H1 (cell line): ENCODE measurements around the gene TRPC4. TPM values are rescaled to one million over a fixed set of nuclear protein-coding genes. Genes with fewer than 3 reads are reported as not detected.

ENCODE experiments used
- CTCF ChIA-PET: fragments of 300-600 bp; sonication (Branson Sonifier 250); formaldehyde crosslinking; loops from one replicate; lab custom pipeline; 2021; ENCODE audit not compliant: partially characterized antibody; lab: Charles Lee
- POLR2A ChIA-PET: fragments of 300-600 bp; sonication (Branson Sonifier 250); formaldehyde crosslinking; loops from one replicate; lab custom pipeline; 2021; ENCODE audit warnings: inconsistent platforms; ENCODE audit not compliant: partially characterized antibody; lab: Charles Lee
- DNase-seq, 2 experiments: peaks; one replicate each; pipeline versions ENCODE4 v3.0.0 to v3.0.0-alpha.2; 2010 to 2022; ENCODE audit warnings: low spot score in 2 of 2, low read depth in 1 of 2, mixed read lengths in 1 of 2
- FAIRE-seq: peaks from 2 replicates; lab custom pipeline; 2011; peaks lifted over from hg19 to GRCh38; lab: Jason Lieb, UNC
- H2AFZ ChIP-seq: 2 replicates; pipeline ENCODE4 v1.8.1; 2012; ENCODE audit warnings: low read length, inconsistent platforms
- H2AK5ac ChIP-seq: 2 replicates; pipeline ENCODE4 v1.6.1; 2013; ENCODE audit warnings: low read depth, low read length
- H2BK120ac ChIP-seq: replicated peaks from 2 replicates; pipeline ENCODE3; 2013; ENCODE audit warnings: low read depth, low read length, inconsistent platforms
- H2BK12ac ChIP-seq: 2 replicates; pipeline ENCODE4 v1.6.1; 2013; ENCODE audit warnings: low read depth, low read length
- H2BK15ac ChIP-seq: 2 replicates; pipeline ENCODE4 v1.6.1; 2013; ENCODE audit warnings: low read length
- H2BK20ac ChIP-seq: 2 replicates; pipeline ENCODE4 v1.6.1; 2013; ENCODE audit warnings: low read length
- H2BK5ac ChIP-seq: 2 replicates; pipeline ENCODE4 v1.6.1; 2013; ENCODE audit warnings: low read depth, low read length
- H3K14ac ChIP-seq: 2 replicates; pipeline ENCODE4 v1.6.1; 2013; ENCODE audit warnings: inconsistent platforms; ENCODE audit not compliant: insufficient read length
- H3K18ac ChIP-seq: 2 replicates; pipeline ENCODE4 v1.6.1; 2013; ENCODE audit warnings: low read length; ENCODE audit errors: extremely low read depth
- H3K23ac ChIP-seq: 2 replicates; pipeline ENCODE4 v1.6.1; 2013; ENCODE audit warnings: inconsistent platforms; ENCODE audit not compliant: insufficient read length
- H3K23me2 ChIP-seq: 2 replicates; pipeline ENCODE4 v1.6.1; 2013; ENCODE audit warnings: low read depth, low read length
- H3K27ac ChIP-seq: 2 replicates; pipeline ENCODE4 v1.6.1; 2011; ENCODE audit warnings: low read depth, low read length, inconsistent platforms
- H3K27me3 ChIP-seq, 4 experiments: replicated peaks in 1 of 4; 1 replicate in 1 of 4; 2 replicates in 3 of 4; pipeline versions ENCODE4 v1.6.1 to v1.8.1; 2011 to 2013; ENCODE audit warnings: low read length in 3 of 4, mild to moderate bottlenecking in 3 of 4, inconsistent platforms in 2 of 4, mixed read lengths in 2 of 4, moderate library complexity in 1 of 4; ENCODE audit not compliant: control insufficient read depth in 3 of 4, insufficient read depth in 3 of 4; ENCODE audit errors: extremely low read depth in 1 of 4
- H3K36me3 ChIP-seq, 4 experiments: 2 replicates each; pipeline versions ENCODE4 v1.6.1 to v1.8.1; 2011 to 2013; ENCODE audit warnings: mild to moderate bottlenecking in 4 of 4, low read length in 3 of 4, moderate library complexity in 2 of 4, control low read depth in 1 of 4, inconsistent platforms in 1 of 4; ENCODE audit not compliant: insufficient read depth in 4 of 4, control insufficient read depth in 2 of 4
- H3K4ac ChIP-seq: replicated peaks from 2 replicates; pipeline ENCODE3; 2013; ENCODE audit warnings: low read length, low read depth, mixed read lengths, inconsistent platforms; ENCODE audit not compliant: insufficient read length
- H3K4me1 ChIP-seq, 4 experiments: replicated peaks in 1 of 4; 1 replicate in 1 of 4; 2 replicates in 3 of 4; pipeline versions ENCODE4 v1.6.1 to v1.8.1; 2011 to 2013; ENCODE audit warnings: low read length in 3 of 4, inconsistent platforms in 2 of 4, mixed read lengths in 1 of 4; ENCODE audit not compliant: insufficient read depth in 4 of 4, control insufficient read depth in 3 of 4
- H3K4me2 ChIP-seq, 2 experiments: 2 replicates each; pipeline versions ENCODE4 v1.6.1 to v1.8.1; 2011 to 2013; ENCODE audit warnings: low read depth in 2 of 2, low read length in 2 of 2, control low read depth in 1 of 2, inconsistent platforms in 1 of 2, mild to moderate bottlenecking in 1 of 2; ENCODE audit not compliant: insufficient read depth in 1 of 2
- H3K4me3 ChIP-seq, 4 experiments: fragments of 200-600, 300-600 bp in 1 of 4; sonication (generic), shearing (Covaris generic), sonication (Bioruptor Twin) in 1 of 4; 2 replicates each; pipeline versions ENCODE4 v1.5.1 to v1.8.1; 2011 to 2016; ENCODE audit warnings: low read length in 4 of 4, low read depth in 3 of 4, control low read depth in 2 of 4, inconsistent platforms in 2 of 4, mild to moderate bottlenecking in 2 of 4, mixed read lengths in 1 of 4, moderate library complexity in 1 of 4; ENCODE audit not compliant: insufficient read depth in 2 of 4; ENCODE audit errors: extremely low read depth in 1 of 4
- H3K56ac ChIP-seq: replicated peaks from 2 replicates; pipeline ENCODE3; 2013; ENCODE audit warnings: low read depth, mild to moderate bottlenecking, mixed read lengths, low read length, inconsistent platforms; ENCODE audit not compliant: insufficient read length
- H3K79me1 ChIP-seq: 2 replicates; pipeline ENCODE4 v1.6.1; 2013; ENCODE audit warnings: low read depth, low read length, control low read depth
- H3K79me2 ChIP-seq, 2 experiments: 2 replicates each; pipeline versions ENCODE4 v1.6.1 to v1.8.1; 2012 to 2013; ENCODE audit warnings: low read length in 2 of 2, mild to moderate bottlenecking in 2 of 2, inconsistent platforms in 1 of 2; ENCODE audit not compliant: insufficient read depth in 2 of 2, control insufficient read depth in 1 of 2
- H3K9ac ChIP-seq, 4 experiments: replicated peaks in 1 of 4; 1 replicate in 1 of 4; 2 replicates in 3 of 4; pipeline versions ENCODE4 v1.6.1 to v1.8.1; 2011 to 2013; ENCODE audit warnings: low read depth in 3 of 4, low read length in 3 of 4, control low read depth in 2 of 4, mild to moderate bottlenecking in 2 of 4, moderate library complexity in 2 of 4, inconsistent platforms in 1 of 4; ENCODE audit errors: extremely low read depth in 1 of 4
- H3K9me3 ChIP-seq, 2 experiments: 2 replicates each; pipeline versions ENCODE4 v1.6.1 to v1.8.1; 2012 to 2013; ENCODE audit warnings: mild to moderate bottlenecking in 2 of 2, moderate library complexity in 2 of 2, control low read depth in 1 of 2, inconsistent platforms in 1 of 2, low read depth in 1 of 2, low read length in 1 of 2, mixed read lengths in 1 of 2; ENCODE audit not compliant: insufficient read depth in 2 of 2
- H4K20me1 ChIP-seq, 2 experiments: replicated peaks in 1 of 2; 2 replicates each; pipeline versions ENCODE3 to v1.8.1; 2011 to 2013; ENCODE audit warnings: inconsistent platforms in 2 of 2, low read length in 2 of 2, mild to moderate bottlenecking in 1 of 2; ENCODE audit not compliant: insufficient read depth in 2 of 2, control insufficient read depth in 1 of 2
- H4K5ac ChIP-seq: 2 replicates; pipeline ENCODE4 v1.6.1; 2013; ENCODE audit warnings: low read length, low read depth, mixed read lengths, inconsistent platforms; ENCODE audit not compliant: insufficient read length
- H4K8ac ChIP-seq: 2 replicates; pipeline ENCODE4 v1.8.0; 2013; ENCODE audit warnings: mild to moderate bottlenecking, moderate library complexity, low read length, inconsistent platforms; ENCODE audit not compliant: insufficient read depth; ENCODE audit errors: extremely low read depth
- H4K91ac ChIP-seq: replicated peaks from 2 replicates; pipeline ENCODE3; 2013; ENCODE audit warnings: low read length, mixed read lengths, inconsistent platforms; ENCODE audit not compliant: insufficient read length
- ASH2L ChIP-seq: fragments of 200-600, 300-600 bp; sonication (generic); IDR thresholded peaks from one replicate; pipeline ENCODE4 v1.7.1; 2017; ENCODE audit warnings: low read length
- GTF2F1 ChIP-seq: IDR thresholded peaks from 2 replicates; pipeline ENCODE4 v1.6.1; 2012; ENCODE audit warnings: low read depth, low read length, improper control_type of control experiment, borderline replicate concordance
- SUZ12 ChIP-seq: fragments of 200-600 bp; sonication (generic); IDR thresholded peaks from 2 replicates; pipeline ENCODE4 v1.6.1; 2012; ENCODE audit warnings: mild to moderate bottlenecking, inconsistent platforms, low read length, moderate library complexity, mixed read lengths
- WGBS, 2 experiments: shearing (Covaris generic) in 1 of 2; methylation state at CpG; one replicate each; pipeline versions ENCODE4 v1.1.6 to v1.1.7; 2013 to 2015; ENCODE audit warnings: low lambda C conversion rate in 2 of 2, mixed read lengths in 2 of 2, inconsistent platforms in 1 of 2, low coverage in 1 of 2, missing lambda C conversion rate in 1 of 2; ENCODE audit not compliant: insufficient replicate concordance in 2 of 2, insufficient coverage in 1 of 2, insufficient read length in 1 of 2; ENCODE audit errors: extremely low coverage in 1 of 2, missing lambda C conversion rate in 1 of 2; 5-methylcytosine and 5-hydroxymethylcytosine counted together
- polyA plus RNA-seq, 7 experiments: library from polyadenylated mRNA; depleted of rRNA in 3 of 7; stranded (reverse) in 5 of 7; unstranded in 2 of 7; fragments of >200 nt in 5 of 7; fragments of 200-250 nt in 2 of 7; gene quantifications; 1 replicate in 5 of 7; 2 replicates in 1 of 7; 4 replicates in 1 of 7; pipeline versions ENCODE4 v1.2.1 to v1.2.3, GENCODE V29; 2011 to 2013; ENCODE audit warnings: missing spikeins in 2 of 7, mixed read lengths in 2 of 7
- total RNA-seq: library from RNA; stranded (reverse); fragmentation: NEBNext Ultra II Directional; extraction: Animal tissue kit (Norgen Biotek cat#: 25700); gene quantifications from 2 replicates; pipeline ENCODE4 v1.2.1, GENCODE V29; 2021

TRPC4 gene
- total and polyA plus RNA-seq, 2 of the 8 experiments (the other 6 are each of a cell fraction or from before 2014, with no cell fraction given), result 12.3 to 14.7 TPM

- no peaks in the 10 kb centered on the region for H3K36me3 ChIP-seq
- H3K14ac ChIP-seq, result no peak overlapping the region
- no peaks in the 10 kb centered on the region for H4K20me1 ChIP-seq
- no peaks in the 10 kb centered on the region for H3K4me1 ChIP-seq
- POLR2A ChIA-PET, result no interaction called here
- no peak overlapping the region for H4K91ac ChIP-seq
- H3K79me2 ChIP-seq, result no peaks in the 10 kb centered on the region
- H3K56ac ChIP-seq, result no peak overlapping the region
- no peak for DNase-seq
- H3K23ac ChIP-seq, result no peak overlapping the region
- H2AFZ ChIP-seq, result no peak overlapping the region
- 95% methylated on average over 3 of the region's 3 CpGs; no CpG with 5 or more reads in 1 of the 2 experiments for WGBS, 2 experiments
- H4K5ac ChIP-seq, result no peak overlapping the region
- no peaks in the 10 kb centered on the region for H3K79me1 ChIP-seq
- no peaks in the 10 kb centered on the region for H3K27me3 ChIP-seq
- H3K4ac ChIP-seq, result no peak overlapping the region
- no peak overlapping the region for H4K8ac ChIP-seq
- no peak for TF ChIP-seq ASH2L
- TF ChIP-seq SUZ12, result no peak
- TF ChIP-seq GTF2F1, result no peak
- no peak overlapping the region for H3K18ac ChIP-seq
- H3K4me3 ChIP-seq, result no peak overlapping the region
- H2BK12ac ChIP-seq, result no peak overlapping the region
- no peak overlapping the region for H2BK120ac ChIP-seq
- H2BK5ac ChIP-seq, result no peak overlapping the region
- no peak overlapping the region for H3K4me2 ChIP-seq
- no peak overlapping the region for H3K27ac ChIP-seq
- no peak for FAIRE-seq
- no peak overlapping the region for H3K9ac ChIP-seq
- H3K23me2 ChIP-seq, result no peaks in the 10 kb centered on the region
- no peak overlapping the region for H2BK15ac ChIP-seq
- H2BK20ac ChIP-seq, result no peak overlapping the region
- H3K9me3 ChIP-seq, result no peaks in the 10 kb centered on the region
- CTCF ChIA-PET, result interaction anchor here (0.8 to 1.1 kb wide), 2 partner anchors 10 to 185 kb away, joined by 3 to 4 read pairs; no protein-coding TSS in a partner anchor
- H2AK5ac ChIP-seq, result no peak overlapping the region
These were observed 256.3 kb downstream of the TRPC4 start for GRCh38 chr13:37613236-37613635.
